ENCODE results near the gene DCDC2. TPM values are rescaled to one million over a fixed set of nuclear protein-coding genes. Genes with fewer than 3 reads are reported as not detected.
A peak's percentile ranks its signal among the peaks of the same experiment; 100 is the strongest.
"Not testable (repeated sequence)": the region's sequence is repeated elsewhere in the genome, so short reads cannot be mapped to it uniquely, and the experiment has no call there.

The DCDC2 gene
- total and polyA plus RNA-seq, 5 donors from 2014 or later: 0.39 TPM; not detected in 4

- not testable (repeated sequence) for H3K4me3 Mint-ChIP-seq
These were observed 121.1 kb downstream of the DCDC2 start for GRCh38 chr6:24236779-24237178.

GRCh38 chr6:24233813-24234442 lies 123.9 kb downstream of the DCDC2 start:
- H3K9me3 ChIP-seq (ENCODE audit: control insufficient read depth in 2 of 2, low read length in 2 of 2): no peaks in the 10 kb centered on the region
- DNase-seq: no peak
- H3K27ac ChIP-seq (ENCODE audit: insufficient read depth, low read length, poor library complexity, severe bottlenecking): no peak overlapping the region
- ATAC-seq (ENCODE audit: low read depth in 2 of 2): no peak
- no peaks in the 10 kb centered on the region for H3K27me3 ChIP-seq (ENCODE audit: control insufficient read depth, insufficient read depth, low read length)
- Mint-ChIP-seq H3K9me3 (peaks cover 0 to 5% (median 0%) of the 10 kb centered on the region in 7 donors), H3K4me1 (peaks cover 0 to 5% (median 0%) of the 10 kb centered on the region in 4 donors), H3K4me3 (no peak overlapping the region), H3K27ac (no peak overlapping the region), H3K27me3 (peaks cover 14% of the 10 kb centered on the region), H3K36me3 (no peaks in the 10 kb centered on the region)
- H3K36me3 ChIP-seq (ENCODE audit: control insufficient read depth, insufficient read depth, low read length): no peaks in the 10 kb centered on the region
- no peak overlapping the region for H3K4me3 ChIP-seq (ENCODE audit: low read depth, low read length)
- H3K4me1 ChIP-seq (ENCODE audit: control insufficient read depth, insufficient read depth, low read length, poor library complexity, severe bottlenecking): no peaks in the 10 kb centered on the region

More at GRCh38 chr6:24236779-24237178, 121.1 kb downstream of the DCDC2 start:
- H3K9me3 Mint-ChIP-seq; H3K27ac ChIP-seq (ENCODE audit: insufficient read depth, low read length, poor library complexity, severe bottlenecking); H3K4me1 ChIP-seq (ENCODE audit: control insufficient read depth, insufficient read depth, low read length, poor library complexity, severe bottlenecking); DNase-seq; H3K4me3 ChIP-seq (ENCODE audit: low read depth, low read length); H3K4me1 Mint-ChIP-seq; H3K36me3 ChIP-seq (ENCODE audit: control insufficient read depth, insufficient read depth, low read length); H3K36me3 Mint-ChIP-seq; ATAC-seq (ENCODE audit: low read depth in 2 of 2); H3K9me3 ChIP-seq (ENCODE audit: control insufficient read depth in 2 of 2, low read length in 2 of 2); H3K27me3 ChIP-seq (ENCODE audit: control insufficient read depth, insufficient read depth, low read length); H3K27ac Mint-ChIP-seq: not testable (repeated sequence)
- H3K27me3 Mint-ChIP-seq: peaks cover 12% of the 10 kb centered on the region

GRCh38 chr6:24231438-24231977 lies 126.4 kb downstream of the DCDC2 start:
- H3K36me3 Mint-ChIP-seq: no peaks in the 10 kb centered on the region
- Histone ChIP-seq H3K4me1 (ENCODE audit: control insufficient read depth, insufficient read depth, low read length, poor library complexity, severe bottlenecking) (no peaks in the 10 kb centered on the region), H3K9me3 (ENCODE audit: control insufficient read depth in 2 of 2, low read length in 2 of 2) (no peaks in the 10 kb centered on the region), H3K4me3 (ENCODE audit: low read depth, low read length) (no peak overlapping the region), H3K27me3 (ENCODE audit: control insufficient read depth, insufficient read depth, low read length) (no peaks in the 10 kb centered on the region), H3K36me3 (ENCODE audit: control insufficient read depth, insufficient read depth, low read length) (no peaks in the 10 kb centered on the region), H3K27ac (ENCODE audit: insufficient read depth, low read length, poor library complexity, severe bottlenecking) (no peak overlapping the region)
- no peak overlapping the region for H3K4me3 Mint-ChIP-seq
- no peaks in the 10 kb centered on the region for H3K4me1 Mint-ChIP-seq
- peaks cover 0 to 4% (median 0%) of the 10 kb centered on the region in 7 donors for H3K9me3 Mint-ChIP-seq
- H3K27ac Mint-ChIP-seq: no peak overlapping the region
- ATAC-seq (ENCODE audit: low read depth in 2 of 2) (no peak), DNase-seq (no peak)
- H3K27me3 Mint-ChIP-seq: peaks cover 14% of the 10 kb centered on the region

- Histone ChIP-seq H3K27me3 (ENCODE audit: control insufficient read depth, insufficient read depth, low read length) (no peaks in the 10 kb centered on the region), H3K27ac (ENCODE audit: insufficient read depth, low read length, poor library complexity, severe bottlenecking) (no peak overlapping the region), H3K36me3 (ENCODE audit: control insufficient read depth, insufficient read depth, low read length) (no peaks in the 10 kb centered on the region), H3K4me3 (ENCODE audit: low read depth, low read length) (no peak overlapping the region), H3K4me1 (ENCODE audit: control insufficient read depth, insufficient read depth, low read length, poor library complexity, severe bottlenecking) (no peaks in the 10 kb centered on the region), H3K9me3 (ENCODE audit: control insufficient read depth in 2 of 2, low read length in 2 of 2) (no peaks in the 10 kb centered on the region)
- no peak overlapping the region for H3K27ac Mint-ChIP-seq
- no peak overlapping the region for H3K4me3 Mint-ChIP-seq
- no peak for DNase-seq
- ATAC-seq (ENCODE audit: low read depth in 2 of 2): no peak
- H3K27me3 Mint-ChIP-seq: peaks cover 14% of the 10 kb centered on the region
- H3K36me3 Mint-ChIP-seq: no peaks in the 10 kb centered on the region
- H3K4me1 Mint-ChIP-seq: no peaks in the 10 kb centered on the region
- peaks cover 0 to 4% (median 0%) of the 10 kb centered on the region in 7 donors for H3K9me3 Mint-ChIP-seq
These were observed 128.0 kb downstream of the DCDC2 start for GRCh38 chr6:24229696-24230405.

GRCh38 chr6:24228681-24229255 lies 129.1 kb downstream of the DCDC2 start:
- Mint-ChIP-seq H3K4me3 (no peak overlapping the region), H3K4me1 (no peaks in the 10 kb centered on the region), H3K9me3 (peaks cover 0 to 3% (median 0%) of the 10 kb centered on the region in 7 donors), H3K27ac (peak overlapping the region in 1 of 3 donors; percentile 4), H3K27me3 (peaks cover 10% of the 10 kb centered on the region), H3K36me3 (no peaks in the 10 kb centered on the region)
- Histone ChIP-seq H3K27ac (ENCODE audit: insufficient read depth, low read length, poor library complexity, severe bottlenecking) (no peak overlapping the region), H3K9me3 (ENCODE audit: control insufficient read depth in 2 of 2, low read length in 2 of 2) (no peaks in the 10 kb centered on the region), H3K4me1 (ENCODE audit: control insufficient read depth, insufficient read depth, low read length, poor library complexity, severe bottlenecking) (no peaks in the 10 kb centered on the region), H3K27me3 (ENCODE audit: control insufficient read depth, insufficient read depth, low read length) (no peaks in the 10 kb centered on the region), H3K4me3 (ENCODE audit: low read depth, low read length) (no peak overlapping the region), H3K36me3 (ENCODE audit: control insufficient read depth, insufficient read depth, low read length) (no peaks in the 10 kb centered on the region)
- ATAC-seq (ENCODE audit: low read depth in 2 of 2) (no peak), DNase-seq (no peak)

- H3K4me1 ChIP-seq (ENCODE audit: control insufficient read depth, insufficient read depth, low read length, poor library complexity, severe bottlenecking): no peaks in the 10 kb centered on the region
- H3K9me3 ChIP-seq (ENCODE audit: control insufficient read depth in 2 of 2, low read length in 2 of 2): no peaks in the 10 kb centered on the region
- Mint-ChIP-seq H3K27ac (no peak overlapping the region), H3K4me3 (no peak overlapping the region), H3K9me3 (peaks cover 0 to 3% (median 0%) of the 10 kb centered on the region in 7 donors), H3K27me3 (peaks cover 8% of the 10 kb centered on the region), H3K4me1 (no peaks in the 10 kb centered on the region), H3K36me3 (no peaks in the 10 kb centered on the region)
- DNase-seq (no peak), ATAC-seq (ENCODE audit: low read depth in 2 of 2) (no peak)
- no peak overlapping the region for H3K4me3 ChIP-seq (ENCODE audit: low read depth, low read length)
- no peak overlapping the region for H3K27ac ChIP-seq (ENCODE audit: insufficient read depth, low read length, poor library complexity, severe bottlenecking)
- H3K27me3 ChIP-seq (ENCODE audit: control insufficient read depth, insufficient read depth, low read length): no peaks in the 10 kb centered on the region
- no peaks in the 10 kb centered on the region for H3K36me3 ChIP-seq (ENCODE audit: control insufficient read depth, insufficient read depth, low read length)
These were observed 129.7 kb downstream of the DCDC2 start for GRCh38 chr6:24228123-24228522.

GRCh38 chr6:24227556-24227955 lies 130.3 kb downstream of the DCDC2 start:
- Histone ChIP-seq H3K4me1 (ENCODE audit: control insufficient read depth, insufficient read depth, low read length, poor library complexity, severe bottlenecking) (no peaks in the 10 kb centered on the region), H3K27me3 (ENCODE audit: control insufficient read depth, insufficient read depth, low read length) (no peaks in the 10 kb centered on the region), H3K4me3 (ENCODE audit: low read depth, low read length) (no peak overlapping the region), H3K27ac (ENCODE audit: insufficient read depth, low read length, poor library complexity, severe bottlenecking) (no peak overlapping the region), H3K9me3 (ENCODE audit: control insufficient read depth in 2 of 2, low read length in 2 of 2) (no peaks in the 10 kb centered on the region), H3K36me3 (ENCODE audit: control insufficient read depth, insufficient read depth, low read length) (no peaks in the 10 kb centered on the region)
- H3K36me3 Mint-ChIP-seq: no peaks in the 10 kb centered on the region
- H3K4me1 Mint-ChIP-seq: no peaks in the 10 kb centered on the region
- peaks cover 4% of the 10 kb centered on the region for H3K27me3 Mint-ChIP-seq
- peaks cover 0 to 1% (median 0%) of the 10 kb centered on the region in 7 donors for H3K9me3 Mint-ChIP-seq
- DNase-seq: no peak
- ATAC-seq (ENCODE audit: low read depth in 2 of 2): no peak
- no peak overlapping the region for H3K4me3 Mint-ChIP-seq
- H3K27ac Mint-ChIP-seq: no peak overlapping the region
